T-cell (primary cell): ENCODE results near the gene GGTA1. TPM values are rescaled to one million over a fixed set of nuclear protein-coding genes. Genes with fewer than 3 reads are reported as not detected.

ENCODE experiments used
- ATAC-seq, 4 experiments: fragments of 200-7000 bp in 3 of 4; fragments of 150-1000 bp in 1 of 4; cut with Tn5 transposase; replicated peaks in 1 of 4; 1 replicate in 3 of 4; 2 replicates in 1 of 4; pipeline ENCODE4 v1.10.0; 2021; ENCODE audit warnings: moderate library complexity in 3 of 4, mild to moderate bottlenecking in 2 of 4, moderate number of reproducible peaks in 1 of 4
- CTCF ChIA-PET, 2 donors: fragments of 300-600 bp; sonication (Branson Sonifier 250); formaldehyde crosslinking; loops; one replicate each; lab custom pipeline; 2022; ENCODE audit warnings: antibody characterized with exemption in 2 of 2; lab: Charles Lee
- POLR2A ChIA-PET, 2 donors: fragments of 300-600 bp; sonication (Branson Sonifier 250); formaldehyde crosslinking; loops; one replicate each; lab custom pipeline; 2022; ENCODE audit warnings: antibody characterized with exemption in 2 of 2; lab: Charles Lee
- DNase-seq, 35 experiments: peaks; one replicate each; pipeline versions ENCODE4 v3.0.0 to v3.0.0-alpha.2; 2013 to 2023
- H3K27ac ChIP-seq: one replicate; pipeline ENCODE4 v1.5.1; 2013; ENCODE audit warnings: low read length
- H3K27me3 ChIP-seq, 2 experiments: replicated peaks in 1 of 2; 1 replicate in 1 of 2; 2 replicates in 1 of 2; pipeline versions ENCODE4 v1.6.1 to v1.7.0; 2013; ENCODE audit warnings: low read length in 1 of 2, mixed read lengths in 1 of 2; ENCODE audit not compliant: control insufficient read depth in 2 of 2, insufficient read depth in 2 of 2; ENCODE audit errors: extremely low read depth in 1 of 2
- H3K36me3 ChIP-seq, 2 donors: 1 replicate in 1 of 2; 2 replicates in 1 of 2; pipeline versions ENCODE4 v1.6.1 to v1.7.0; 2013; ENCODE audit warnings: low read length in 1 of 2; ENCODE audit not compliant: control insufficient read depth in 2 of 2, insufficient read depth in 1 of 2; ENCODE audit errors: extremely low read depth in 1 of 2
- H3K4me1 ChIP-seq, 2 experiments: 1 replicate in 1 of 2; 2 replicates in 1 of 2; pipeline versions ENCODE4 v1.6.1 to v1.7.0; 2013; ENCODE audit warnings: low read length in 2 of 2, mixed read lengths in 1 of 2; ENCODE audit not compliant: insufficient read depth in 2 of 2, control insufficient read depth in 1 of 2; ENCODE audit errors: extremely low read depth in 1 of 2
- H3K4me3 ChIP-seq, 2 donors: 1 replicate in 1 of 2; 2 replicates in 1 of 2; pipeline versions ENCODE4 v1.5.1 to v1.7.0; 2013; ENCODE audit warnings: mild to moderate bottlenecking in 2 of 2, low read length in 1 of 2, moderate library complexity in 1 of 2; ENCODE audit not compliant: control insufficient read depth in 1 of 2; ENCODE audit errors: extremely low read depth in 1 of 2
- H3K9me3 ChIP-seq: 2 replicates; pipeline ENCODE4 v1.7.0; 2013
- H3K27ac Mint-ChIP-seq, 2 donors: one replicate each; pipeline ENCODE4 v1.8.0; 2020 to 2021; ENCODE audit warnings: mild to moderate bottlenecking in 2 of 2, mixed read lengths in 2 of 2
- H3K27me3 Mint-ChIP-seq, 2 donors: one replicate each; pipeline ENCODE4 v1.8.0; 2021 to 2022; ENCODE audit warnings: mixed read lengths in 2 of 2
- H3K36me3 Mint-ChIP-seq: one replicate; pipeline ENCODE4 v1.8.0; 2021; ENCODE audit warnings: mixed read lengths
- H3K4me1 Mint-ChIP-seq, 3 donors: one replicate each; pipeline ENCODE4 v1.8.0; 2020 to 2022; ENCODE audit warnings: mixed read lengths in 3 of 3, mild to moderate bottlenecking in 1 of 3
- H3K4me3 Mint-ChIP-seq, 3 donors: one replicate each; pipeline ENCODE4 v1.8.0; 2020 to 2022; ENCODE audit warnings: mild to moderate bottlenecking in 3 of 3, mixed read lengths in 3 of 3, moderate library complexity in 3 of 3
- H3K9me3 Mint-ChIP-seq, 3 donors: one replicate each; pipeline ENCODE4 v1.8.0; 2020 to 2022; ENCODE audit warnings: mixed read lengths in 3 of 3
- WGBS: methylation state at CpG from one replicate; pipeline ENCODE4 v1.1.5; 2013; ENCODE audit warnings: missing lambda C conversion rate; ENCODE audit not compliant: insufficient coverage; 5-methylcytosine and 5-hydroxymethylcytosine counted together
- total RNA-seq, 35 experiments: library from RNA in 6 of 35; stranded (reverse) in 6 of 35; fragments of 120-200 nt in 1 of 35; gene quantifications; one replicate each; pipeline versions ENCODE4 v1.2.1 to v1.2.4 and lab custom pipeline; 2013 to 2026

GGTA1 gene
- total RNA-seq, 5 donors from 2014 or later (not counting 1 experiment from before 2014, with no cell fraction given), result not detected

GRCh38 chr9:121538221-121538620, 38.6 kb upstream of the GGTA1 start:
- Histone ChIP-seq H3K27ac (no peak overlapping the region), H3K4me1 (no peaks in the 10 kb centered on the region), H3K4me3 (no peak overlapping the region), H3K36me3 (no peaks in the 10 kb centered on the region), H3K27me3 (peaks cover 0 to 12% of the 10 kb centered on the region in 2 experiments), H3K9me3 (no peaks in the 10 kb centered on the region)
- ATAC-seq (no peak), DNase-seq (no peak)
- Mint-ChIP-seq H3K36me3 (no peaks in the 10 kb centered on the region), H3K27me3 (peaks cover 5 to 13% of the 10 kb centered on the region in 2 donors), H3K9me3 (no peaks in the 10 kb centered on the region), H3K4me3 (no peak overlapping the region), H3K27ac (no peak overlapping the region), H3K4me1 (no peaks in the 10 kb centered on the region)
- CTCF ChIA-PET, result no interaction called here
- POLR2A ChIA-PET, result no interaction called here
- WGBS, result 76% methylated on average over 6 of the region's 7 CpGs

GRCh38 chr9:121537283-121537682, 37.6 kb upstream of the GGTA1 start:
- ATAC-seq, result no peak

DNA sequence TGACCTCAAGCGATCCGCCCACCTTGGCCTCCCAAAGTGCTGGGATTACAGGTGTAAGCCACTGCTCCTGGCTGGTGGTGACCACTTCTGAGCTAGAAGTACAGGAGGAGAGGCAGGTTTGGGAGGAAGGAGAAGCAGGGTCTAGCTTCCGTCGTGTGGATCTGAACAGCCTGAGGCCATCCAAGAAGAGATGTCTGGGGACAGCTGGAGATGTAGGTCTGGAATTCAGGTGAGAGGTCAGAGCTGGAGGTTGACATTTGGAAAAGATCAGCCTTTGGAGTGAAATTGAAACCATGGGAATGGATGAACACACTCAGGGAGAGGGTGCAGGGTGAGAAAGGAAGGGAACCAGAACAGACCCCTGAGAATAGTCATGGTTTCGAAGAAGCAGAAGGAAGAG, 33.2 kb upstream of the GGTA1 start:
- Histone ChIP-seq H3K9me3 (no peaks in the 10 kb centered on the region), H3K36me3 (no peaks in the 10 kb centered on the region), H3K4me3 (no peak overlapping the region), H3K27me3 (peaks cover 0 to 16% of the 10 kb centered on the region in 2 experiments), H3K27ac (no peak overlapping the region), H3K4me1 (no peaks in the 10 kb centered on the region)
- H3K36me3 Mint-ChIP-seq, result no peaks in the 10 kb centered on the region
- H3K27me3 Mint-ChIP-seq, result peaks cover 13 to 22% of the 10 kb centered on the region in 2 donors
- CTCF ChIA-PET, result interaction anchor here in 1 of 2 donors (0.5 kb wide), 1 partner anchor 12 kb away, joined by 3 read pairs; no protein-coding TSS in a partner anchor
- no peaks in the 10 kb centered on the region for H3K9me3 Mint-ChIP-seq
- no peak for ATAC-seq
- H3K27ac Mint-ChIP-seq, result no peak overlapping the region
- 84% methylated on average over 5 of the region's 5 CpGs for WGBS
- H3K4me3 Mint-ChIP-seq, result no peak overlapping the region
- DNase-seq, result no peak
- POLR2A ChIA-PET, result no interaction called here
- H3K4me1 Mint-ChIP-seq, result no peaks in the 10 kb centered on the region

More at GRCh38 chr9:121537283-121537682, 37.6 kb upstream of the GGTA1 start:
- Mint-ChIP-seq H3K27ac (no peak overlapping the region), H3K4me1 (no peaks in the 10 kb centered on the region), H3K9me3 (no peaks in the 10 kb centered on the region), H3K4me3 (no peak overlapping the region), H3K27me3 (peaks cover 10 to 16% of the 10 kb centered on the region in 2 donors), H3K36me3 (no peaks in the 10 kb centered on the region)
- Histone ChIP-seq H3K4me3 (no peak overlapping the region), H3K9me3 (no peaks in the 10 kb centered on the region), H3K27me3 (peaks cover 0 to 12% of the 10 kb centered on the region in 2 experiments), H3K4me1 (no peaks in the 10 kb centered on the region), H3K27ac (no peak overlapping the region), H3K36me3 (no peaks in the 10 kb centered on the region)
- CTCF ChIA-PET, result no interaction called here
- POLR2A ChIA-PET, result no interaction called here
- DNase-seq, result no peak
- WGBS, result 83% methylated on average over 3 of the region's 5 CpGs

- H3K4me3 Mint-ChIP-seq, result no peak overlapping the region
- ATAC-seq (no peak), DNase-seq (no peak)
- Histone ChIP-seq H3K27me3 (peaks cover 0 to 22% of the 10 kb centered on the region in 2 experiments), H3K4me3 (no peak overlapping the region), H3K36me3 (no peaks in the 10 kb centered on the region), H3K4me1 (no peaks in the 10 kb centered on the region), H3K9me3 (no peaks in the 10 kb centered on the region), H3K27ac (no peak overlapping the region)
- peaks cover 13 to 20% of the 10 kb centered on the region in 2 donors for H3K27me3 Mint-ChIP-seq
- H3K36me3 Mint-ChIP-seq, result no peaks in the 10 kb centered on the region
- WGBS, result 79% methylated on average over 8 of the region's 11 CpGs
- H3K9me3 Mint-ChIP-seq, result no peaks in the 10 kb centered on the region
- no peak overlapping the region for H3K27ac Mint-ChIP-seq
- POLR2A ChIA-PET, result no interaction called here
- CTCF ChIA-PET, result no interaction called here
- H3K4me1 Mint-ChIP-seq, result no peaks in the 10 kb centered on the region
Observed at GRCh38 chr9:121529237-121529987, 29.8 kb upstream of the GGTA1 start.

- H3K36me3 Mint-ChIP-seq, result no peaks in the 10 kb centered on the region
- H3K27ac ChIP-seq, result no peak overlapping the region
- H3K4me3 Mint-ChIP-seq, result no peak overlapping the region
- H3K27me3 Mint-ChIP-seq, result peaks cover 13 to 20% of the 10 kb centered on the region in 2 donors
- no peaks in the 10 kb centered on the region for H3K9me3 ChIP-seq
- CTCF ChIA-PET, result no interaction called here
- H3K4me3 ChIP-seq, result no peak overlapping the region
- no peak for ATAC-seq
- peaks cover 0 to 25% of the 10 kb centered on the region in 2 experiments for H3K27me3 ChIP-seq
- H3K9me3 Mint-ChIP-seq, result no peaks in the 10 kb centered on the region
- POLR2A ChIA-PET, result no interaction called here
- DNase-seq, result no peak
- H3K4me1 ChIP-seq, result no peaks in the 10 kb centered on the region
- H3K36me3 ChIP-seq, result no peaks in the 10 kb centered on the region
- H3K4me1 Mint-ChIP-seq, result no peaks in the 10 kb centered on the region
- H3K27ac Mint-ChIP-seq, result no peak overlapping the region
Observed at GRCh38 chr9:121528642-121529041, 29.0 kb upstream of the GGTA1 start.

GRCh38 chr9:121527371-121527770, 27.7 kb upstream of the GGTA1 start:
- H3K36me3 ChIP-seq, result no peaks in the 10 kb centered on the region

More at GRCh38 chr9:121527371-121527770, 27.7 kb upstream of the GGTA1 start:
- Mint-ChIP-seq H3K9me3 (peaks cover 0 to 3% (median 2%) of the 10 kb centered on the region in 3 donors), H3K27ac (no peak overlapping the region), H3K27me3 (peaks cover 8 to 16% of the 10 kb centered on the region in 2 donors), H3K4me3 (no peak overlapping the region), H3K36me3 (no peaks in the 10 kb centered on the region), H3K4me1 (no peaks in the 10 kb centered on the region)
- WGBS, result 91% methylated on average over 6 of the region's 16 CpGs
- Histone ChIP-seq H3K27me3 (peaks cover 0 to 30% of the 10 kb centered on the region in 2 experiments), H3K4me1 (no peaks in the 10 kb centered on the region), H3K4me3 (no peak overlapping the region), H3K27ac (no peak overlapping the region), H3K9me3 (no peaks in the 10 kb centered on the region)
- DNase-seq (no peak), ATAC-seq (no peak)
- CTCF ChIA-PET, result no interaction called here
- POLR2A ChIA-PET, result no interaction called here
